ENCODE measurements around the gene SPON1. TPM values are rescaled to one million over a fixed set of nuclear protein-coding genes. Genes with fewer than 3 reads are reported as not detected.
A peak's percentile ranks its signal among the peaks of the same experiment; 100 is the strongest.

SPON1 gene
- total RNA-seq, 6 experiments from 2014 or later: not detected

GRCh38 chr11:14255238-14255534, 292.7 kb downstream of the SPON1 start:
- TF ChIP-seq CTCF (IDR thresholded peaks at IDR 0.05): no peak
- no peak overlapping the region for H3K27ac Mint-ChIP-seq
- H3K36me3 Mint-ChIP-seq (ENCODE audit: low read depth): no peaks in the 10 kb centered on the region
- peaks cover 9% of the 10 kb centered on the region for H3K4me1 Mint-ChIP-seq (ENCODE audit: low read depth)
- no peak for DNase-seq
- peaks cover 31% of the 10 kb centered on the region for H3K27me3 Mint-ChIP-seq (ENCODE audit: insufficient read depth)
- H3K4me3 Mint-ChIP-seq: no peak overlapping the region
- H3K9me3 Mint-ChIP-seq: no peaks in the 10 kb centered on the region

GRCh38 chr11:14258221-14258935, 295.9 kb downstream of the SPON1 start:
- no peak overlapping the region for H3K4me3 Mint-ChIP-seq
- H3K9me3 Mint-ChIP-seq: no peaks in the 10 kb centered on the region
- peaks cover 28% of the 10 kb centered on the region for H3K27me3 Mint-ChIP-seq (ENCODE audit: insufficient read depth)
- H3K27ac Mint-ChIP-seq: no peak overlapping the region
- H3K4me1 Mint-ChIP-seq (ENCODE audit: low read depth): peaks cover 9% of the 10 kb centered on the region
- peaks cover 11% of the 10 kb centered on the region for H3K36me3 Mint-ChIP-seq (ENCODE audit: low read depth)
- DNase-seq: peak; percentile 14
- no peak for TF ChIP-seq CTCF (IDR thresholded peaks at IDR 0.05)

GRCh38 chr11:14259186-14259784, 296.8 kb downstream of the SPON1 start:
- Mint-ChIP-seq H3K27me3 (ENCODE audit: insufficient read depth) (peaks cover 21% of the 10 kb centered on the region), H3K36me3 (ENCODE audit: low read depth) (peaks cover 11% of the 10 kb centered on the region), H3K9me3 (no peaks in the 10 kb centered on the region), H3K27ac (no peak overlapping the region), H3K4me3 (no peak overlapping the region), H3K4me1 (ENCODE audit: low read depth) (peaks cover 9% of the 10 kb centered on the region)
- TF ChIP-seq CTCF (IDR thresholded peaks at IDR 0.05): no peak; the same call in 1 of the 2 replicates
- DNase-seq: no peak

GRCh38 chr11:14259878-14260277, 297.4 kb downstream of the SPON1 start:
- peaks cover 23% of the 10 kb centered on the region for H3K27me3 Mint-ChIP-seq (ENCODE audit: insufficient read depth)
- H3K4me1 Mint-ChIP-seq (ENCODE audit: low read depth): peaks cover 9% of the 10 kb centered on the region
- H3K4me3 Mint-ChIP-seq: no peak overlapping the region
- peaks cover 16% of the 10 kb centered on the region for H3K36me3 Mint-ChIP-seq (ENCODE audit: low read depth)
- H3K27ac Mint-ChIP-seq: no peak overlapping the region
- no peak for TF ChIP-seq CTCF (IDR thresholded peaks at IDR 0.05)
- no peaks in the 10 kb centered on the region for H3K9me3 Mint-ChIP-seq
- no peak for DNase-seq

DNA sequence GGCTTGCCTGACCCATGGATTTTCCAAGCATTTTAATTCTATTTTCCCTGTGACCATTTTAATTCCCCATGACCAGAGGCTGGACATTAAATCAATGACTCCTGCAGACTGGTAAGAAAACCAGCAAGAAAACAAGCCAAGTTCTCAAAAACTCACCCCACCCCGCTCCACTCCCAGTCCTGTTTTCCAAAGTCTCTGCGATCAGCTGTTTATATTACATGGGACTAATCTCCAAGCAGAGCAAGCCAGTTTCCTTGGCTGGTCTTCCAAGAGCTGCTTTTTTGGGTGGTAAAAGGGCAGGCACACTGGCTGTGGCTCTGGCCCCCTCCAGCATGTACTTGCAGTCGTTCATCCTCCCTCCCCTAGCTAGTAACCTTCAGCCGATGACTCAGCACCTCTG, 298.5 kb downstream of the SPON1 start:
- no peak overlapping the region for H3K27ac Mint-ChIP-seq
- no peak for TF ChIP-seq CTCF (IDR thresholded peaks at IDR 0.05)
- H3K36me3 Mint-ChIP-seq (ENCODE audit: low read depth): peaks cover 28% of the 10 kb centered on the region
- H3K4me1 Mint-ChIP-seq (ENCODE audit: low read depth): peaks cover 9% of the 10 kb centered on the region
- DNase-seq: no peak
- peaks cover 16% of the 10 kb centered on the region for H3K27me3 Mint-ChIP-seq (ENCODE audit: insufficient read depth)
- H3K4me3 Mint-ChIP-seq: no peak overlapping the region
- H3K9me3 Mint-ChIP-seq: no peaks in the 10 kb centered on the region
